Psoas muscle (tissue), 8 donors: ENCODE measurements around the gene NPEPPS. TPM values are rescaled to one million over a fixed set of nuclear protein-coding genes. Genes with fewer than 3 reads are reported as not detected.

Source experiments
- ATAC-seq, 4 donors: fragments of 200-7000 bp; cut with Tn5 transposase; one replicate each; pipeline ENCODE4 v1.9.1; 2020; ENCODE audit warnings: moderate library complexity in 3 of 4, mild to moderate bottlenecking in 2 of 4
- DNase-seq, 2 donors: peaks; one replicate each; pipeline ENCODE4 v3.0.0-alpha.2; 2020
- H3K27ac ChIP-seq: fragments of 200-600 bp; one replicate; pipeline ENCODE4 v1.8.0; 2022
- H3K27me3 ChIP-seq, 3 donors: fragments of 200-600 bp in 1 of 3; one replicate each; pipeline versions ENCODE4 v1.6.1 to v1.8.0; 2013 to 2022; ENCODE audit warnings: low read length in 2 of 3, mild to moderate bottlenecking in 2 of 3, moderate library complexity in 1 of 3; ENCODE audit not compliant: insufficient read depth in 3 of 3
- H3K36me3 ChIP-seq, 2 donors: fragments of 200-600 bp in 1 of 2; one replicate each; pipeline versions ENCODE4 v1.6.1 to v1.8.0; 2013 to 2022; ENCODE audit warnings: low read depth in 1 of 2, mild to moderate bottlenecking in 1 of 2, moderate library complexity in 1 of 2; ENCODE audit not compliant: insufficient read depth in 1 of 2
- H3K4me1 ChIP-seq: fragments of 200-600 bp; one replicate; pipeline ENCODE4 v1.8.0; 2022
- H3K4me3 ChIP-seq: fragments of 200-600 bp; one replicate; pipeline ENCODE4 v1.8.0; 2022; ENCODE audit warnings: mild to moderate bottlenecking
- H3K9me3 ChIP-seq: fragments of 200-600 bp; one replicate; pipeline ENCODE4 v1.8.0; 2022
- CTCF ChIP-seq: fragments of 200-600 bp; IDR thresholded peaks from one replicate; pipeline ENCODE4 v1.8.0; 2022; ENCODE audit warnings: antibody characterized with exemption
- WGBS, 3 donors: extraction: QIAGEN DNeasy Blood & Tissue Kit; methylation state at CpG; one replicate each; pipeline versions ENCODE4 v1.1.6 to v1.1.7; 2013; 5-methylcytosine and 5-hydroxymethylcytosine counted together
- intact Hi-C, 2 donors: fragments of 100-400 bp; cut with DNase I; formaldehyde crosslinking; loops; one replicate each; pipeline versions ENCODE4 v1.11.0 to v1.14.2; 2022
- polyA plus RNA-seq, 3 donors: library from polyadenylated mRNA; stranded (reverse); fragments of 200-250 nt; gene quantifications; one replicate each; pipeline ENCODE4 v1.2.3, GENCODE V29; 2013
- total RNA-seq, 4 donors: library from RNA; stranded (reverse); fragmentation: NEBNext Ultra II Directional in 2 of 4; extraction: Animal tissue kit (Norgen Biotek cat#: 25700) in 2 of 4; gene quantifications; one replicate each; pipeline versions ENCODE4 v1.2.1 to v1.2.4, GENCODE V29; 2021 to 2023
- donor health status: healthy with polysubstance abuse.
- donor health status: DM: no; HTN: no; CAD: no; lungs with moderate emphysema.
- donor health status: Bipolar disorder and iron deficiency.
- donor health status: healthy.
- donor health status: DM: yes; HTN: yes; CAD: no.
- donor health status: DM: no; HTN: no; CAD: no.
- donor health status: DM: no; HTN: no; CAD: no.
- donor health status: DM: yes; HTN: yes; CAD: no.

NPEPPS gene
- total and polyA plus RNA-seq, 7 donors = 50.4 to 218 (median 170) TPM

GRCh38 chr17:47603830-47604597 is 73.1 kb downstream of the NPEPPS start:
- Histone ChIP-seq H3K36me3 (peaks cover 3 to 99% of the 10 kb centered on the region in 2 donors), H3K27ac (no peak overlapping the region), H3K4me3 (no peak overlapping the region), H3K27me3 (no peaks in the 10 kb centered on the region), H3K9me3 (no peaks in the 10 kb centered on the region), H3K4me1 (no peaks in the 10 kb centered on the region)
- WGBS, 3 donors = 25 to 39% (median 25%) methylated on average over 4 of the region's 4 CpGs
- TF ChIP-seq CTCF = no peak
- no peak for ATAC-seq
- intact Hi-C loops = loop anchor here in 1 of 2 donors (10.0 kb wide), 1 partner anchor 51 kb away; no protein-coding TSS in a partner anchor
- no peak for DNase-seq

GRCh38 chr17:47604598-47604927 is 73.7 kb downstream of the NPEPPS start:
- intact Hi-C loops = loop anchor here in 1 of 2 donors (10.0 kb wide), 1 partner anchor 50 kb away; no protein-coding TSS in a partner anchor
- TF ChIP-seq CTCF = no peak
- WGBS, 3 donors = 57 to 64% (median 58%) methylated on average over 1 of the region's 1 CpG
- no peaks in the 10 kb centered on the region for H3K9me3 ChIP-seq
- DNase-seq = no peak
- peaks cover 0 to 99% of the 10 kb centered on the region in 2 donors for H3K36me3 ChIP-seq
- no peak overlapping the region for H3K4me3 ChIP-seq
- ATAC-seq = peak in 1 of 4 donors; percentile 56
- no peak overlapping the region for H3K27ac ChIP-seq
- H3K27me3 ChIP-seq = no peaks in the 10 kb centered on the region
- H3K4me1 ChIP-seq = no peaks in the 10 kb centered on the region

- no peak overlapping the region for H3K4me3 ChIP-seq
- 38 to 49% (median 38%) methylated on average over 1 of the region's 1 CpG for WGBS, 3 donors
- no peak for TF ChIP-seq CTCF
- no peaks in the 10 kb centered on the region for H3K27me3 ChIP-seq
- H3K4me1 ChIP-seq = no peaks in the 10 kb centered on the region
- DNase-seq (no peak), ATAC-seq (no peak)
- intact Hi-C loops = loop anchor here in 1 of 2 donors (10.0 kb wide), 1 partner anchor 50 kb away; no protein-coding TSS in a partner anchor
- no peak overlapping the region for H3K27ac ChIP-seq
- H3K9me3 ChIP-seq = no peaks in the 10 kb centered on the region
- peaks cover 0 to 99% of the 10 kb centered on the region in 2 donors for H3K36me3 ChIP-seq
Observed at GRCh38 chr17:47605011-47605410, 74.1 kb downstream of the NPEPPS start.

GRCh38 chr17:47607481-47607880 is 76.6 kb downstream of the NPEPPS start:
- intact Hi-C loops = loop anchor here in 1 of 2 donors (10.0 kb wide), 1 partner anchor 47 kb away; no protein-coding TSS in a partner anchor
- no peak overlapping the region for H3K27ac ChIP-seq
- ATAC-seq (no peak), DNase-seq (no peak)
- H3K9me3 ChIP-seq = no peaks in the 10 kb centered on the region
- H3K36me3 ChIP-seq = peaks cover 0 to 90% of the 10 kb centered on the region in 2 donors
- TF ChIP-seq CTCF = no peak
- WGBS, 3 donors = 89 to 99% (median 92%) methylated on average over 3 of the region's 3 CpGs
- no peak overlapping the region for H3K4me3 ChIP-seq
- no peaks in the 10 kb centered on the region for H3K4me1 ChIP-seq
- no peaks in the 10 kb centered on the region for H3K27me3 ChIP-seq
